Fibroblast of mammary gland (primary cell): ENCODE measurements around the gene PCNX2.

ENCODE experiments used
- DNase-seq: peaks from one replicate; pipeline ENCODE4 v3.0.0-alpha.2; 2010; ENCODE audit warnings: low read depth
- H3K4me3 ChIP-seq: 2 replicates; pipeline ENCODE4 v1.5.1; 2011; ENCODE audit warnings: low read depth, mild to moderate bottlenecking, low read length, moderate library complexity; ENCODE audit not compliant: control insufficient read depth
- TF ChIP-seq, protein P1 (sequence below): conservative IDR thresholded peaks from 2 replicates; pipeline ENCODE4 v1.5.1; 2011; ENCODE audit warnings: low read depth, low read length, inconsistent platforms; ENCODE audit not compliant: control insufficient read depth, insufficient read depth

Gene PCNX2

DNA sequence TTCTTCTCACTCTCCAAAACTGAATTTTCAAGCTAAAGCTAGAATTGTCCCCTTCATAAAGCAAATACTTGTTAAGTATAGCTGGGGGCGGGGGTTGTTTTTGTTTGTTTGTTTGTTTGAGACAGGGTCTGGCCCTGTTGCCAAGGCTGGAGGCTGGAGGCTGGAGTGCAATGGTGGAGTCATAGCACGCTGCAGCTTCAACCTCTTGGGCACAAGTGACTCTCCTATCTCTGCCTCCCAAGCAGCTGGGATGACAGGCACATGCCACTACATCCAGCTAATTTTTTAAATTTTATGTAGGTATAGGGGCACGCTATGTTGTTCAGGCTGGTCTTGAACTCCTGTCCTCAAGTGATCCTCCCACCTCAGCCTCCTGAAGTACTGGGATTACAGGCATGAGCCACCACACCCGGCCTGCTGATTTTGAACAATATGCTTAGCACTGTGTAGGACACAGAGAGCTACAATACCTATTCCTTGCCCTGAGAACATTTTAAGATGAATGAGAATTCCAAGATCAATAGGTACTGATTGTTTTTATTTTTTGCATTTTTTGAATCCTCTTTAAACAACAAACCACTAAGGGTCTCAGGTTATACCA is 42.2 kb downstream of the PCNX2 start:
- H3K4me3 ChIP-seq = no peak overlapping the region
- TF ChIP-seq, protein P1, sequence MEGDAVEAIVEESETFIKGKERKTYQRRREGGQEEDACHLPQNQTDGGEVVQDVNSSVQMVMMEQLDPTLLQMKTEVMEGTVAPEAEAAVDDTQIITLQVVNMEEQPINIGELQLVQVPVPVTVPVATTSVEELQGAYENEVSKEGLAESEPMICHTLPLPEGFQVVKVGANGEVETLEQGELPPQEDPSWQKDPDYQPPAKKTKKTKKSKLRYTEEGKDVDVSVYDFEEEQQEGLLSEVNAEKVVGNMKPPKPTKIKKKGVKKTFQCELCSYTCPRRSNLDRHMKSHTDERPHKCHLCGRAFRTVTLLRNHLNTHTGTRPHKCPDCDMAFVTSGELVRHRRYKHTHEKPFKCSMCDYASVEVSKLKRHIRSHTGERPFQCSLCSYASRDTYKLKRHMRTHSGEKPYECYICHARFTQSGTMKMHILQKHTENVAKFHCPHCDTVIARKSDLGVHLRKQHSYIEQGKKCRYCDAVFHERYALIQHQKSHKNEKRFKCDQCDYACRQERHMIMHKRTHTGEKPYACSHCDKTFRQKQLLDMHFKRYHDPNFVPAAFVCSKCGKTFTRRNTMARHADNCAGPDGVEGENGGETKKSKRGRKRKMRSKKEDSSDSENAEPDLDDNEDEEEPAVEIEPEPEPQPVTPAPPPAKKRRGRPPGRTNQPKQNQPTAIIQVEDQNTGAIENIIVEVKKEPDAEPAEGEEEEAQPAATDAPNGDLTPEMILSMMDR = no peak
- no peak for DNase-seq

DNA sequence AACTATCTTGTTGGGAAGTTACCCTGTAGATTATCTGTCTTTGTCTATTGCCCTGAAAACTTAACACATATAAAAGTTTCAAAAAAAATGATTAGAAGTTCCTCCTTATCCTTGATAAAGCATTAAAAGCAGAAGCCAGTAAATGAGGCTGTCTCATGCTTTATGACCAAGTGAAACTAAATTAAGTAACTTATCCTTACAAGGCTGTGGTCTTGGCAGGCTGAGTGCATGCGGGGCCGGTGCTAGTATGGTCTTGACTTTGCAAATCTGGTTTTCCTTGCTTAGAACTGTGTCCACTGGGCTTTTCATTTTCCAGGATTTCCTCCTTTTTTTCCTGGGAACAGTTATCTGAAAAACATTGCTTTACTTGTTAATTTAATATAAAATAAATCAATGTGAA is 43.1 kb downstream of the PCNX2 start:
- TF ChIP-seq, protein P1 = no peak
- DNase-seq = no peak
- no peak overlapping the region for H3K4me3 ChIP-seq

DNA sequence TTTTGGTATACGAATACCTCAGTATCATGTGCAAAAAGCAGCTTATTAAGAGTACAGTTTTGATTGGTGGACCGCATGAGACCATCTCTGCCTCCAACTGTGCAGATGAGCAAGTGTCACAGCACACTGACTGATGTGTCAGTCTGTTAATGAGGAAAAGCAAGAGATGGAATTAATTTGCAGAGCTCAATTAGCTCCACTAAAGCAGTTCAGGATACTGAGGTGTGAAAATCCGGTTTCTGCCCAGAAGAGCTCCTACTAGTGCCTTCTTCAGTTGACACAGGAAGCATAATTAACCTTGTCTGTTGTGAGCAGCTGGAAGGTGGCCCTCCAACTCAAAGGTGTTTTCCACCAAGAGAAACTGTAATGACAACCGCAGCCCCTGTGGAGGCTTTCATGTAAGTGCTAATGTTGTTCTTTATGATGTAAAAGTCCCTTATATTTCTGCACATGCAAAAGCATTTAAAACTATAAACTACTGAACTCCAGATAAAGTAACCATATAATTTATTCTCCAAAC is 44.3 kb downstream of the PCNX2 start:
- no peak overlapping the region for H3K4me3 ChIP-seq
- DNase-seq = no peak
- TF ChIP-seq, protein P1 = no peak

DNA sequence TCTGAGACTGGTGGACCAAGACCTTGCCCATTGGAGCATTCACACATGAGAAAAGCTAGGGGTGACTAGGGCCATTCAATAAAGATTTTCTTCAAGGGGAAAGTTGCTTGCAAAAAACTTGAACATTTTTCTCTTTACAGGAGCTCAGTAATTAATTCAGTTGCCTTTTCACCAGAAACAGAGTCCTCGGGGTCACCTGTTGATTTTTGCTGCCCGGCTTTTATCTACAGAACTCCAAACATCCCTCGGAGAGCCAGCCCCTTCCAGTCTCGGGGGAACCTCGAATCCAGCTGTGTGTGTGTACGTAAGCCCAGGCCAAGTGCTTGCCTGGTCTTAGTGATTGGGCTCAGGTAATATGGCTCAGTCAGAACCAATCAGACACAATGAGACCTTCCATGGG is 47.5 kb downstream of the PCNX2 start:
- no peak for DNase-seq
- H3K4me3 ChIP-seq = no peak overlapping the region
- TF ChIP-seq, protein P1 = no peak

DNA sequence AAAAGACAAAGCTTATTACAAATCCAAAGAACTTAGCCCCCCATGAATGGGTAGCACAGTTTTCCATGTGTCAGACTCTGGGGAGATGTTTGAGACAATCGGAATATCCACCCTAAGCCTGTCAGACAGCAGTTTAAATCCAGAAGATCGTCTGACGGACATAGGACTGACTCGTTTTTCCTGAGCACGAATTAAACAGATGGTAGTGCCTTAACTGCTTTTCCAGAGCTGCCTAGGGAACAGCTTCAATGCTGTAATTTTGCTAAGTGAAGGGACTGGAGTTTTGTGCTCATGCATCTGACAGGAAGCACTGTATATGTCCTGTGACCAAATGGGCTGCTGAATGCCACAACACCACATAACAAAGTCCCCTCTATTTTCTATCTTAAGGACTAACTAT is 48.6 kb downstream of the PCNX2 start:
- no peak overlapping the region for H3K4me3 ChIP-seq
- no peak for DNase-seq
- TF ChIP-seq, protein P1 = no peak

DNA sequence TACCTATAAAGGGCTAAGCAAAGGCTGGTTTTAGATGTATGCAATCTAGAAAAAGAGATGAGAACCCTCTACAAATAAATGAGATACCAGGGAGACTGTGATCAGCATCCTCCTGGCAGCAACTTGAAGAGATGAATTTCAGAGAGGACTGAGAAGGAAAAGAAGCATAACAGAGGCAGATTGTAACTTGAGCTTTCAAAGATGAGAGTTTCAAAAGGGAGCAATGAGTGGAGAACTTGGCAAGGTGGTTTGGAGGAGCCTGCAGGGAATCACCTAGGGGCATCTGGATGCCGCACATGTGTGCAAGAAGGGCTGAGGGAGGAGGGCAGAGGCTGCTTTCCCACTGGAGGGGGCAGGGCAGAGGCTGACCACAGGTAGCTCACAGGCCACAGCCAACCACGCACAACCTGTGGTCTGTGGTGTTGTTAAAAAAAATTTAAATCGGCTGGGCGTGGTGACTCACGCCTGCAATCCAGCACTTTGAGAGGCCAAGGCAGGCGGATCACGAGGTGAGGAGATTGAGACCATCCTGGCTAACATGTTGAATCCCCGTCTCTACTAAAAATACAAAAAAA is 50.2 kb downstream of the PCNX2 start:
- no peak for DNase-seq
- H3K4me3 ChIP-seq = no peak overlapping the region
- TF ChIP-seq, protein P1 = no peak
